Hypothalamus (tissue), 51 donors: ENCODE data around the gene TTLL6.
"Not testable (repeated sequence)": the region's sequence is repeated elsewhere in the genome, so short reads cannot be mapped to it uniquely, and the experiment has no call there.

ENCODE experiments used
- DNase-seq, 51 donors: peaks; one replicate each; lab custom pipeline; 2025; lab: John Stamatoyannopoulos, UW

The TTLL6 gene

GRCh38 chr17:48816774-48817590, at the start of gene TTLL6:
Gene TTLL6, minus strand, starts transcription at chr17:48817229. Its CDS starts 157 bp downstream, at chr17:48817072.
- peak in 42 of 51 donors; percentile 3 to 79 (median 58) for DNase-seq

GRCh38 chr17:48860456-48860855, 43.4 kb upstream of the TTLL6 start:
- no peak for DNase-seq

- DNase-seq: no peak
Observed at GRCh38 chr17:48860034-48860433, 43.0 kb upstream of the TTLL6 start.

- DNase-seq: no peak
Observed at GRCh38 chr17:48856122-48856821, 39.2 kb upstream of the TTLL6 start.

GRCh38 chr17:48854774-48855476, 37.9 kb upstream of the TTLL6 start:
- DNase-seq: no peak

GRCh38 chr17:48850792-48851323, 33.8 kb upstream of the TTLL6 start:
- DNase-seq: no peak

GRCh38 chr17:48843187-48843900, 26.3 kb upstream of the TTLL6 start:
- peak in 1 of 51 donors; percentile 3 for DNase-seq

GRCh38 chr17:48842746-48843145, 25.7 kb upstream of the TTLL6 start:
- DNase-seq: no peak

- peak in 14 of 51 donors; percentile 2 to 63 (median 18) for DNase-seq
Observed at GRCh38 chr17:48841395-48841831, 24.4 kb upstream of the TTLL6 start.

GRCh38 chr17:48840441-48840840, 23.4 kb upstream of the TTLL6 start:
- no peak for DNase-seq

GRCh38 chr17:48837458-48837857, 20.4 kb upstream of the TTLL6 start:
- not testable (repeated sequence) for DNase-seq

- DNase-seq: no peak
Observed at GRCh38 chr17:48835971-48836370, 18.9 kb upstream of the TTLL6 start.

- no peak for DNase-seq
Observed at GRCh38 chr17:48834973-48835372, 17.9 kb upstream of the TTLL6 start.

GRCh38 chr17:48831549-48831883, 14.5 kb upstream of the TTLL6 start:
- no peak for DNase-seq

GRCh38 chr17:48830840-48831548, 14.0 kb upstream of the TTLL6 start, which contains the start of gene CALCOCO2:
Gene CALCOCO2, plus strand, starts transcription at chr17:48831035. Its CDS starts 10,673 bp downstream, at chr17:48841708.
- peak; percentile 37 to 96 (median 86) for DNase-seq

- no peak for DNase-seq
Observed at GRCh38 chr17:48825446-48826381, 8.7 kb upstream of the TTLL6 start.

GRCh38 chr17:48820936-48821335, 3.9 kb upstream of the TTLL6 start:
- DNase-seq: not testable (repeated sequence)

- DNase-seq: no peak
Observed at GRCh38 chr17:48819466-48819865, 2.4 kb upstream of the TTLL6 start.
